Stimulated activated CD4-positive, alpha-beta T cell treated with anti-CD3 and anti-CD28 coated beads, Interleukin-12 subunit alpha, Interleukin-12 subunit beta, amount 100 ng/mL, for 24 hours (primary cell): ENCODE measurements around the gene STAG2.
A peak's percentile ranks its signal among the peaks of the same experiment; 100 is the strongest.
"Not testable (repeated sequence)": the region's sequence is repeated elsewhere in the genome, so short reads cannot be mapped to it uniquely, and the experiment has no call there.

ENCODE experiments used
- DNase-seq, 2 experiments: peaks; one replicate each; pipeline ENCODE4 v3.0.0-alpha.2; 2020; ENCODE audit warnings: low read depth in 2 of 2

STAG2 gene

DNA sequence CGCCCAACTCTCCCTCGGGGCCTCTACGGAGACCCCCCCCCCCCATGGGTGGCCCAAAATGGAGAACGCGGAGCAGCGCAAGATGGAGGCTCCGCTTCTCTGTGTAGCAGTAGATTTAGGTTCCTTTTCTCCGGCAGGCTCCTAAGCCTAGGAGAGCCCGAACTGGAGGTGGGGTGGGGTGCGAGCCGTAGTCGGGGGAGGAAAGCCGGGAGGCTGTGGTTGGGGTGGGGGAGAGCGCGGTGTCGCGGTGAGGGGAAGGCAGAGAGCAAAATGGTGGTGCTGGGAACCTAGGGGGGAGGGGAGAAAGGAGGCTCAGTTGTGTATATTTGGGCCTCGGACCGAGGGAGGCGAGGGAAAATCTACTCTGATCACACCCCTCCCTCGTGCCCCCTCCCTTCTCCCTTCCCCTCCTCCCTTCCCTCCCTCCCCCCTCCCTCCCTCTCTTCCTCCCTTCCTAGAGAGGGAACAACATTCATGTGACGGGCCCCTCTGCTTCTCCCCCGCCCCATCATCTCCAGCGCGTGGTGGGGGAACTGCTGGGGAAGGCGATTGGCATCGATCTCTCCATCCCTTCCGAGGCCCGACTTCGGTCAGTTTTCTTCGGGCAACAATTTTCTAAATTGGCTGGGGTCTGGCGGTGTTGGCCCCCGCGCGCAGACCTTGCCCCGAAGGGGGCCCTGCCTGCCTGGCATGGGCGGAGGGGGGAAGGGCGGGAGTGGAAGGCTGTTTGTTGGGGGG, at the start of gene STAG2:
Gene STAG2, plus strand, starts transcription at position 439 of the 738 bp plus-strand sequence. CDS start 60,922 bp downstream, outside the sequence.
- peak; percentile 26 to 44 for DNase-seq

DNA sequence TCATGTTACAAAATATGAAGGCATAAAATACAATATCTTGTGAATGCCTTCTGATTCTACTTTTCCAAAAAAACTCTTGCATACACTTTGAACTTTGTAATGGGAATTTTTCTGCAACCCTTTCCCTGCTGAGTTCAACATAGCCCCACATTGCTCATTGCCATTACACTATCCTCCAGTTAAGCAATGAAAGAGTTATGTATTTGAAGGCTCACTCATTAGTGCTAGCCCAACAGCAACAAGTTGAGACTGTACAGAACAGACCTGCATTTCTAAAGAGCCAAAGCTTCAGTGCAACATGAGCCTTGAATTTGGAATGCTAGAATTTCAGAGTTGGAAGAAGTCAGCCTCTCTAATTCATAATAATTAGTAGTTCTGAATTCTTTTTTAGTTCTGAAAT, 44.4 kb upstream of the STAG2 start:
- no peak for DNase-seq

DNA sequence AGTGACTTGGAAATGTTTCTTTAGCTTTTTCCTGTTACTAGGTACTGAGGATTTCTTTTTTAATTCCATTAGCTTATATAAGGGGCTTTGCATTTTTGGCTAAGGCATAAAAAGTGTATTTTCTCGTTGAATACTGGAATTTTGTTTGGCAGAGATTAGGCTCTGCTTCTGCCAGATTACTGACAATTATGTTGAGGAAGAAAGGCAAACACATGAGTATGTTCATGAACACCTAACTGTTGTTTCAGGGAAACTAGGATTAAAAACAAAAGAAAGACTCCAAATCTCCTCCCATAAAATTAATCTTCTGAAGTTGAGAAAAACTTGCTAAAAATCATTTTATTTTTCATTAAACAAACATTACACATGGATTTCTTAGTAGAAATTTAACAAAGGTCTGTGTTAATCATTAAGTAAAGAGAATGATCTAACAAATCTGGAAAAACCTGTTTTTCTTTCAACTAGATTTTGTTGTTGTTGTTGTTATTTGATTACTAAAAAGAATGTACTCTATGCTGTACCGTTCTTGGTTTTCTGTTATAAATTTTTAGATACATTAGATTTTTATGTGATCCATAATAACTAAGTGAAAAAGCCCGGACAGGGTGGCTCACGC, 43.3 kb upstream of the STAG2 start:
- no peak for DNase-seq

DNA sequence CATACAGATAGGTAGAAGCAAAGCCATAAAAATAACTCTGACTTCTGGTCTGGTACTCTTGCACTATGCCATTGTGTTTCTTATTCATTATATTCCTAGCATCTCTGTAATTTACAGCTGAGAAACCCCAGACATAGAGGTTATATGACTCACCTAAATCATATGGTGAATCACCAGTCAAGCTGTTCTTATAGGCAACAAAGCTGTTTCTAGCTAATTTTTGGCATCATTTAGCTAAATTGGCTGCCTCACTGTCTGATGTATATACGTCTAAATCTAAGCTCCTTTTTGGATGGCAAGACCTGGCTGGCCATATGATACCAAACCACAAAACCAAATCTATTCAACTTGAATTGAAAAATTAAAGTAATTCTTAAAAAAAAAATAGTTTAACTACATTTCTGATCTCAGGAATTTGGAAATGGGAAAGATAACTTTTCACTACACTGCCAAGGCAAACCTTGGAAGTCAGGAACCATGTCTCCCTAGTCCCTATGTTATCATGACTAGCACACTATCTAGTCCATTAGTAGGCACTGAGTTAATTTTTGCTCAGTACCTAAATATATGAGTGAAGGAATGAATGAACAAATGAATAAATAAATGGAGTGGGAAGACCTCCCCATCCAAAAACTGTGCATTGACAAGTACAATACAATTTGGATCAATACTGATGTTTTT, 41.3 kb upstream of the STAG2 start:
- no peak for DNase-seq

DNA sequence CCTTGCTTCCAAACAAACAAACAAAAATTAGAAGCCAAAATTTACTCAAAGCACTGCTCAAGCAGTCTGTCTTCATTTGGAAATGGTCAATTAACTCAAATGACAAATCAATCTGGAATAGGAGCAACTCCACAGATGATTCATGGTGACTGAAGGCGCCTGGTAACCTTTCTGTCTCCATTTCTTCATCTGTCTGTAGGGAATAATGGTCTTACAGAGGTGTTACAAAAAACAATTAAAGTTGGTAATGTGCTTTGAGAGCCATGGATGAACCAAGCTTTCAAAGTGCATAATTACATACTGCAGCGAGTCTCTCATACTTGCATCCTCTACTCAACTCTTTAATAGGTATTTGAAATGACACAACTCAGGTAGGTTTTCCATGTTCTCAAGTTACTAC, 38.3 kb upstream of the STAG2 start:
- DNase-seq: no peak

DNA sequence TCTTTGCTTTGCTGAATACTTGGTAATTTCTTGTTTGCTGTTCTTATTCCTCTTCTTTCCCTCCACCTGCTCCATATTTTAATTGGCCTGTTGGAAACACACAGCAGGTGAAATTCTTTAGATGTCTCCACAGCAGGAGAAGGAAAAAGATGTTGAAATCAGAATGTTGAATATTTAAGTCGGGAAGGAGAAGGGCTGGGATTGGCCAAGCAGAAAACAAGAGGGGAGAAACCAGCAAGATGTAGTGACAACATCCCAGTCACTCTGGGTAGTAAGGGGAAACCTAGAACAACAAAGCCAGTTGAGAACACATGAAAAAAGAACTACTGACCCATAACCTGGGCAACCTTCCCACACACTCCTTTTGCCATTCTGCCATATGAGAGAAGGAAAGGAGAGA, 37.3 kb upstream of the STAG2 start:
- no peak for DNase-seq

DNA sequence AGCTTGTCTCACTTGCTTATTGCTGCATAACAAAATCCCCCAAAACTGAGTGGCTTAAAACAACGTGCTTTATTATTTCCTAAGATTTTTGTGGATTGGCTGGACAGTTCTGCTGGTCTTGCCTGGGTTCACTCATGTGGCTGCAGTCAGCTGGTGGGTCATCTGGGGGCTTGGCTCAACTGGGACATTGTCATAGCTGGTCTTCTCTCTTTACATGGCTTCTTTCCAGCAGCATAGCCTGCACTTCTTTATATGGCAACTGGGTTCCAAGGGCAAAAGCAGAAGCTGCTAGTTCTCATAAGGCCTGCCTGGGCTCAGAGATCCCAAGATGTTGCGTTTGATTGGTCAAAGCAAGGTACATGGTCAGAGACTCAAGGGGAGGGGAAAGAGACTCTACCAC, 33.7 kb upstream of the STAG2 start:
- no peak for DNase-seq

DNA sequence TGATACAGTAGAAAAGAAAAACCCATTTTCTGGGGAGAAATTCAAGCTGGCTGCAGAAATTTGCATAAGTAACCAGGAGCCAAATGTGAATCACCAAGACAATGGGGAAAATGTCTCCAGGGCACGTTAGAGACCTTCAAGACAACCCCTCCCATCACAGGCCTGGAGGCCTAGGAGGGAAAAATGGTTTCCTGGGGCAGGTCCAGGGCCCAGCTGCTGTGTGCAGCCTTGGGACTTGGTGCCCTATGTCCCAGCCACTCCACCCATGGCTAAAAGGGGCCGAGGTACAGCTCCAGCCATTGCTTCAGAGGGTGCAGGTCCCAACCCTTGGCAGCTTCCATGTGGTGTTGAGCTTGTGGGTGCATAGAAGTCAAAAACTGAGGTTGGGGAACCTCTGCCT, 29.5 kb upstream of the STAG2 start:
- not testable (repeated sequence) for DNase-seq

DNA sequence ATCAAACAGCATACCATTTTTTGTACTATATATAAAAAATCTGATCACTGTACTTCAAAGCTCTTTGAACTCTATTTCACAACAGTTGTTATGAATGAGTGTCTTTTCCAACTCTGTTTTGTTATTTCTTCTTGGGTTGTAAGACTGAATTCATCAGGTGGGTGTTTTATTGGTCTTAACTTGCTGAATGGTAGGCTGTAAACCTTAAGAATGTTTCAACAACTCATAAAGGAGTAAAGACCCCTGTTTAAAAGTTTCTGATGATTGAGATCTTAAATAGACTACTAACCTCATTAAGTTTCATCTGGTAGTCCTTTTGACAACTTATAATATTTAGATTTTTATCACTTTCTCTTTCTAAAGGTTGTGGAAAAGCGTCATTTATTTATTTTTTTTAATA, 18.4 kb upstream of the STAG2 start:
- DNase-seq: no peak

DNA sequence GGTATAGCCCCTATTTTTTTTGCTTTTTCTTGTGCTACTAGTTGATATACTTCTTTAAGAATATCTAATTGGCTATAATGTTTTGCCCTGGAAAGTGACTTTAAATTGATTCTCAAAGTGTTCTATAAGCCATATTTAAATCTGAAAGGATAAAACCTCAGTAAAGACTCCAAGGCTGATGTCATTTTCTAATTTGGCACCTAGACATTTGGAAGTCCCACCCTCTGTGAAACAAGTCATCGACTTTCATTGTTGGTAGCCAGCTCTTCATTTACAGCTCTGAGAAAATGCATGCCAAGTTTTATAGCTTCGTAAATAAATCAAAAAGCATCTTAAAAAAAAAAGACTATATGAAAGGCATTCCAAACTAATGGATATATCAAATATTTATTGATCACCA, 18.0 kb upstream of the STAG2 start:
- DNase-seq: no peak

DNA sequence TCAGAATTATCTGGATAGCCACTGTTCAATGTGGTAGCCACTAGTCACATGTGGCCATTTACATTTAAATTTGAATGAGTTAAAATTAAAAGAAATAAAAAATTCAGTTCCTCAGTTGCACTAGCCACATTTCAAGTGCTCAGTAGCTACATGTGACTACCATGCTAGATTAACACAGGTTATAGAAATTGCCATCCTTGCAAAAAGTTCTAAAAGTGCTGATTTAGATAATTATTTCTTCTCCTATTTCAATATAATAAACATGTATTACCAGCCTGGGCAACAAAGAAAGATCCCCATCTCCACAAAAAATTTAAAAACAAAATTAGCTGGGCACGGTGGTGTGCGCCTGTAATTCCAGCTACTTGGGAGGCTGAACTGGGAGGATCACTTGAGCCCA, 11.7 kb upstream of the STAG2 start:
- no peak for DNase-seq

DNA sequence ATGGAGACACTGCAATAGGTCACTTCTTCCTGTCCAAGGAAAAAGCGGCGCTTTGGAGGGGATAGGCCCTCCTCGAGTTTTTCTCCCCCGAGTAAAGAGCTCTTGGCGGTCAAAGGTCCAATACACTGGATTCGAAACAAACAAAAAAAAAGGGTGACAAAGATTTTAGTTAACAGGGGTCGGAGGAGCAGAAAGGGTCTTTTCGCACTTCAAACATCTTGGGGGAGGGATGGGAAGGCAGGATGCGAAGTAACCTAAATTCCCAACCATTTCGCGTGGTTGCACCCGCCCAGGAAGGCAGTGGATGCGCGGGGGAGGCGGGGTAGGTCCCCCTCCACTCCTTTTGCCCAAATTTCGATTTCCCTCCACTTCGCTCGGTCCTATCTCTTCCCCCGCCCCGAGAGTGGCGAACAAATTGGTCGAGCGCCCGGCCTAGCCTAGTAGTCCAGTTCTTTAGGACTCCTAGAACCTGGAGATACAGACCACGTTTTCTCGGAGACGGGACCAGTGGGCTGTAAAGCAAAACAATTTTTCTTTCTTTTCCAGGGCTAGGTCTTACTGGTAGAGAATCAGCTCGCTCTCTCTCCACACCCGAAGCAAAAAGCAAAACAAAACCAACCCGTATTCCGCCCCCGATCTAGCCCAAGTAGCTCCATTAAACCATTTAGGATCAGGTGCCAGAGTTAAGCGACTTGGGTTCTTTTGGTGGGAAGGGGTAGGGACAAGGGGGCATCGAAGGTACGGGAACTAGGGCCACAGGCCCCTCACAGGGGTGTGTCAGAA, 2.0 kb upstream of the STAG2 start:
- peak in 1 of 2 experiments; percentile 3 for DNase-seq

DNA sequence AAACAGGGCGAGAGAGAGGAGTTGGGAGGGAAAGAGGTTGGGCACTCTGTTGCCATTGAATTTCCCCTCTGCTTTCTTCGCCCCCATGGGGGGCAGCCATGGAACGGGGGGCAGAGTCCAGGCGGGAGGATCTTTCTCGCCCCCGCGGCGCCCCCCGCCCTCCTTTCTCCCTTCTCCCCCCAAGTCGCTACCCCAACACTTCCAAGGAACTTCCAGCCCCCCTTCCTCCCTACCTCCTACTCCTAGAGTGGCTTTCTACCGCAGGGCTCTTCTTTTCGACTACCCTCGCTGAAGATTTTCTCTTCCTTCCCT, 594 bp upstream of the STAG2 start:
- DNase-seq: no peak

DNA sequence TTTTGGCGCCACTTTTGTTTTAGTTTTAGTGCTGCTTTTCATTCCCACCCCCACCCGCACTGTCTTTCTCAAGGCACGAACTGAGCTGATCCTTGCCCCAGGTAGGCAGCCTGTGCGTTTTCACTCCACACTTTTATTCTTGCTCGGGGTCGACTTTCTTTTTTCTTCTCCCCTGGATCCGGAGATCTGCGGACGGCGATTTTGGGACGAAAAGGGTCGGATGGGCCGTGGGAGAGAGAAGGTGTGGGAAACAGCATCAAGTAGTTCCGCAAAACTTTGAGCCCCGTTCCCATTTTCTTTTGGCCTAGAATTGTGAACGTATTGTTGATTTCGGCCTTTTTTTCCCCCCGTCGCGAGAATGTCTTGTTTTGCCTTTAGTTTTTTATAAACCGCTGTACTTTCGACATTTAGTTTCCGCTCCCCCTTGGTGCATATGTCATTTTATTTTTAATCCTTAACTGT, 531 bp downstream of the STAG2 start:
- no peak for DNase-seq

DNA sequence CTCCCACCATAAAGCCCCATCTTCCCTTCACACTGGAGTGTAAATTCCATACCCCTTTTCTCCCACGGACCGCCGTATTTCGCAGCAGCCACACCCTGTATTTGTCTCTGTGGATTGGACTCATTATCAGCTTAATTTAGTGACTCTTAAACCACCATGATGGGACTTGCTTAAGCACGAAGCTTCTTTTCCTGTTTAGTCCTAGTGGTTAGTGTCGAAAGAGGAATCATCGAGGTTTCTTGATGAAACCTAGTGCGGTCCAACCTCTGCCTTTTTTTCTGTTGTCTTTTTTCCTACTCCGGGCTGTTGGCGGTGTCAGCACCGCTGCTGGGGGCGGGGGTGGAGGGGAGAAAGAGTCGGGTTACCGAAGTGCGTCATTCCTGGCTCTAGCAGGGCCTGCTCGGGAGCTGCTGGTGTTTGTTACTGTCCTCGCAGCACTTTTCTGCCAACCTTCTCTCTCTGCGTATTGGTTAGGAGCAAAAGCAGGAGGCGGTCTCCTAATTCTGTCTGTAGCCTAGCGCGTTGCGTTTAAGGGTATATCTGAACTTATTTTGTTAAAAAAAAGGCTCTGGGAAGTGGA, 1.4 kb downstream of the STAG2 start:
- peak; percentile 62 to 72 for DNase-seq

DNA sequence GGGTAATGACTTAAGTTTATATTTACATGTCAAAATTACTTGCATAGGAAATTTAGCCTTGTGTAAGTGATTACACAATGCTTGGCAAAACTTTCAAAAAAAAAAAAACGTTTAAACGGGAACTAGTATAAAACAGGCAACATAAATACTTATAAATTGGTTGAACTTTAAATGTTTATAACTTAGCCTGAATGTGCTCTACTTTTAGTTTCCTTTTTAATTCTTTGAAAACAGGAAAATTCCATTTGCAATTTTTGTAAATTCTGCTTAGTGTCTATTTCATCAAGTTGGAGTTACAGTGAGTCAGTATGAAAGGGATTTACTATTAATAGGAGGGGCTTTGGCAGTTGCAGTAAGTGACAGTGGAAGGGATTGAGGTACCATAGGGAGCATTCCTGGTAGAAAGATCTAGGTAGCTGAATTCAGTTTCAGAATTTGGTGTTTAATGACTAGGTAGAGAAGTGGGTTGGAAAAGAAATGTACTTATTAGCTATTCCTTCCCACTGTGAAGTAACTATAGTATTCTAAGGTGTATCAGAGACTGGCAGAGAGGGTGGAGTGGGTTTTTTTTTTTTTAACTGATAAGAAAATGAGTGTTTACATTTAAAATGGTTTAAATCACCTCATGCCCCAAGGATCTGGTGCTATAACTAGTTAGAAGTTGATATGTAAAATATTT, 2.8 kb downstream of the STAG2 start:
- no peak for DNase-seq

DNA sequence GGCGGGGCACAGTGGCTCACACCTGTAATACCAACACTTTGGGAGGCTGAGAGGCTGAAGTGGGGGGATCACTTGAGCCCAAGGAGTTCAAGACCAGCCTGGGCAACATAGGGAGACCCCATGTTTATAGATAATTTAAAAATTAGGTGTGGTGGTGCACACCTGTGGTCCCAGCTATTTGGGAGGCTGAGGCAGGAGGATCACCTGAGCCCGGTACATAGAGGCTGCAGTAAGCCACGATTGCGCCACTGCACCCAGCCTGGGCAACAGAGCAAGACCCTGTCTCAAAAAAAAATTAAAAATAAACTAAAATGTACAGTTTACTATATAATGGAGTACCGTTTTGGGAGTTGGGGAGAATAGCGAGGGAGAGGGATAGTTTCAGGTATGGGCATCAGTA, 4.2 kb downstream of the STAG2 start:
- no peak for DNase-seq

DNA sequence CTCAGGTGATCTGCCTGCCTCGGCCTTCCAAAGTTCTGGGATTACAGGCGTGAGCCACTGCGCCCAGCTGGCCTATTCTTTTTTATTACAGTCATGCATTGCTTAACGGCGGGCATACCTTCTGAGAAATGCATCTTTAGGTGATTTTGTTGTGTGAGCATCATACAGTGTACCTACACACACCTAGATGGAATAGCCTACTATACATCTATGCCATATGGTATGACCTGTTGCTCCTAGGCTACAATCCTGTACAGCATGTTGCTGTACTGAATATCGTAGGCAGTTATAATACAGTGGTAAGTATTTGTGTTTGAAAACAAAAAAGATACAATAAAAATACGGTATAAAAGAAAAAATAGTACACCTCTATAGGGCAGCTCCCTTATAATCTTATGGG, 6.0 kb downstream of the STAG2 start:
- no peak for DNase-seq

DNA sequence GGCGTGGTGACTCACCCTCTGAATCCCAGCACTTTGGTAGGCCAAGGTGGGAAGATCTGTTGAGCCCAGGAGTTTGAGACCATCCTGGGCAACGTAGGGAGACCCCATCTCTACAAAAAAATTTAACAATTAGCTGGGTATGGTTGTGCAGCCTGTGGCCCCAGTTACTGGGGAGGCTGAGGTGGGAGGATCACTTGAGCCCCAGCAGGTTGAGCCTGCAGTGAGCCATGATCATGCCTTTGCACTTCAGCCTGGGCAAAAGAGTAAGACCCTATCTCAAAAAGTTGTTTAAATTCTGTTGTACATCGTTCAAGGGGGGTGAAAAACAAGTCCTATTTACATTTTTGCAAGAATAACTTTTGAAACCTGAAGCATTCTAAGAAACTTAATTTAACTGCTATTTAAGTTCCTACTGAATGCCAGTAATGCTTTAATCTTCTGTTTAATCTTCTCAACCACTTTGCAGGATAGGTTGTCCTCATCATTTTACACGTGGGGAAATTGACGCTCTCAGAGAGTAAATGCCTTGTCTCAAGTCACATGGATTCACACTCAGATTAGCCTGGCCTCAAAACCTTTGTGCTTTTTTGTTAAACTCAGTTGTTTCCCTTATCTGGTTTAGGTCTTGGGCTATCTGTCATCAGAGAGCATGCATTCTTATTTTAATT, 7.0 kb downstream of the STAG2 start:
- DNase-seq: no peak

DNA sequence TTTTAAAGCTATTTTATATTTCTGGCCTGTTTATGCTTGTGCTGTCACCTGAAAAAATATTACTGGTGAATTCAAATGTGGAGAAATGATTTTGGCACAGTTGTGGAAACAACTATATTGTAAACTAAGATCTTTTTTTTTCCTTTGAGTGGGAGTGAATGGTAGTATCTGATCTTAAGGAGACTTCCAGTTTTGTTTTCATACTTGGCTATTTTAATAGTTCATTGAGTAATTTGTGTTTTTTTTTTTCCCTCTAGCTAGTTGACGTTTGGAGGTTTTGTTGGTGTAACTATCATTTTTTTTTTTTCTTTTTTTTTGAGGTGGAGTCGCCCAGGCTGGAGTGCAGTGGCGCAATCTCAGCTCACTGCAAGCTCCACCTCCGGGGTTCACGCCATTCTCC, 10.5 kb downstream of the STAG2 start:
- no peak for DNase-seq

DNA sequence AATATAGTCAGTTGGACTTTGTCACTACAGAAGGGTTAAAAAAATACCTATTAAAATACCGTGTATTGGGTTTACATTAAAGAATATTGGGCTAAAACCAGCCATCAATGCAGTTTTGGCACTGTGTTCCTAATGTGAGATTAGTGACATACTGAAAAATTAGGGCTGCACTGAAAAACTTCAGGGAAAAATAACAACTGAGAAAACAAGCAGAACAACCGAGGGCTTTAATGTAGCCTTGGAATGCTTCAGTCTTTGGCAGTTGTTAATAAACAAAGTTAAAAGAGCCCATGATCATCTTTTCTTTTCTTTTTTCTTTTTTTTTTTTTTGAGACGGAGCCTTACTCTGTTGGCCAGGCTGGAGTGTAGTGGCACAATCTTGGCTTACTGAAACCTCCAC, 12.4 kb downstream of the STAG2 start:
- no peak for DNase-seq
